GM13977 (cell line): Measurements from ENCODE around the gene OR5H1.
"Not testable (repeated sequence)": the region's sequence is repeated elsewhere in the genome, so short reads cannot be mapped to it uniquely, and the experiment has no call there.

Experiments used
- DNase-seq: peaks from one replicate; pipeline ENCODE4 v3.0.0; 2012; ENCODE audit warnings: low spot score
- in situ Hi-C: fragments of 300-500 bp; cut with MboI; formaldehyde crosslinking; loops from one replicate; pipeline ENCODE4 v1.12.0; 2022; ENCODE audit warnings: low sequenced_read_pairs, low pct_unique_long_range_greater_than_20kb, mixed read lengths, inconsistent platforms; ENCODE audit not compliant: unreplicated experiment
- TF ChIP-seq, protein P1 (sequence below): IDR thresholded peaks from 2 replicates; pipeline ENCODE4 v1.5.1; 2012; ENCODE audit warnings: mild to moderate bottlenecking, control low read depth; ENCODE audit not compliant: insufficient read depth; ENCODE audit errors: extremely low read depth, missing control alignments

OR5H1 gene

GRCh38 chr3:98114264-98114663 lies 16.3 kb upstream of the OR5H1 start:
- DNase-seq, result no peak
- TF ChIP-seq, protein P1, sequence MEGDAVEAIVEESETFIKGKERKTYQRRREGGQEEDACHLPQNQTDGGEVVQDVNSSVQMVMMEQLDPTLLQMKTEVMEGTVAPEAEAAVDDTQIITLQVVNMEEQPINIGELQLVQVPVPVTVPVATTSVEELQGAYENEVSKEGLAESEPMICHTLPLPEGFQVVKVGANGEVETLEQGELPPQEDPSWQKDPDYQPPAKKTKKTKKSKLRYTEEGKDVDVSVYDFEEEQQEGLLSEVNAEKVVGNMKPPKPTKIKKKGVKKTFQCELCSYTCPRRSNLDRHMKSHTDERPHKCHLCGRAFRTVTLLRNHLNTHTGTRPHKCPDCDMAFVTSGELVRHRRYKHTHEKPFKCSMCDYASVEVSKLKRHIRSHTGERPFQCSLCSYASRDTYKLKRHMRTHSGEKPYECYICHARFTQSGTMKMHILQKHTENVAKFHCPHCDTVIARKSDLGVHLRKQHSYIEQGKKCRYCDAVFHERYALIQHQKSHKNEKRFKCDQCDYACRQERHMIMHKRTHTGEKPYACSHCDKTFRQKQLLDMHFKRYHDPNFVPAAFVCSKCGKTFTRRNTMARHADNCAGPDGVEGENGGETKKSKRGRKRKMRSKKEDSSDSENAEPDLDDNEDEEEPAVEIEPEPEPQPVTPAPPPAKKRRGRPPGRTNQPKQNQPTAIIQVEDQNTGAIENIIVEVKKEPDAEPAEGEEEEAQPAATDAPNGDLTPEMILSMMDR, result no peak
- in situ Hi-C loops, result no loop called here

DNA sequence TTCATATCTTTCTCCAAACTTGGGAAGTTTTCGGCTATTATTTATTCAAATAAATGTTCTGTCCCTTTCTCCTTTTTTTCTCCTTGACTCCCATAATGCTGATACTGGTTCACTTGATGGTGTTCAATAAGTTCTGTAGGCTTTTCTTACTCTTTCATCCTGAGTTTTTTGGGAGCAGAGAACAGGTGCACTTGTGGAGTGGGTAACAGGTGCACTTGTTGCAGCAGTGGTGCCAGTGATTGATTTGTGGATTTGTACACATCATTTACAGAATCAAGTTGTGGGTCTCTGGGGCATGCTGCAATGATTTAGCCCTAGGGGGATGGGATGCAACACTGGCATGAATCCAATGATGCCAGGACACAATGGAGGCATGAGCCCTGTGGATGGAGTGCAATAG lies 14.8 kb upstream of the OR5H1 start:
- no peak for DNase-seq
- TF ChIP-seq, protein P1, result no peak
- in situ Hi-C loops, result no loop called here

DNA sequence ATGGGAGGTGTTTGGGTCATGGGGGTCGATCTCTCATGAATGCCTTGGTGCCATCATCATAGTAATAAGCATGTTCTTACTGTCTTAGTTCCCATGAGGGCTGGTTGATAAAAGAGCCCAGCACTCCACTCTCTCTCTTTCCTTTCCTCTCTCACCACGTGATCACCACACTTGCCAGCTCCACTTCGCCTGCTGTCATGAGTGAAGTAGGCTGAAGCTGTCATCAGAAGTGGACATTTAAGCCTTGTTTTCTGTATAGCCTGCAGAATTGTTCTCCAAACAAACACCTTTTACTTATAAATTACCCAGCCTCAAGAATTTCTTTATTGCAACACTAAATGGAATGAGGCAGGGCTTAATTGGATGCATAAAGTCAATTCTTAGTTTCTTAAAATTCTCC lies 6.1 kb downstream of the OR5H1 start:
- in situ Hi-C loops, result no loop called here
- DNase-seq, result no peak
- TF ChIP-seq, protein P1, result no peak

- DNase-seq, in situ Hi-C loops: not testable (repeated sequence)
Observed at GRCh38 chr3:98137826-98138557, 7.5 kb downstream of the OR5H1 start.

GRCh38 chr3:98140531-98140930 lies 10.0 kb downstream of the OR5H1 start:
- in situ Hi-C loops, result no loop called here
- TF ChIP-seq, protein P1, result no peak
- DNase-seq, result no peak

DNA sequence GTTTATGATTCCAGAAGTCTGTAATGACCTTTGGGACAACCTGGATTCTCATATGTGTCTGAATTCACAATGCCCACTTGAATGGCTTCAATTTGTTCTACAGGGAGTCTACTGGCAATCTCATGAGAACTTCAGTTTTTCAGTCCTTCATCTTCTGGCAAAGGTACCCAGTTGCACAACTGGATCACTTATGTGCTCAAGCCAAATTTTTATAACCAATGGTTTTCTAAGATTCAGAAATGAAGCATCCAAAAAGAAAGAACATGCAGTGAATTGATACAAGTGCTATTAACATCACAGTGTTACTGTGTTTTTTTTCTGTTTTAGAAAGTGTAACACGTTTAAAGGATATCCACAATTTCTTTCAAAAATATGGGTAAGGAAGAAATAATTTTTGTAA lies 16.7 kb downstream of the OR5H1 start, which contains the start of gene OR5H14:
Gene OR5H14 (plus strand): TSS at position 301 of the 400 bp plus-strand sequence. CDS start 1,907 bp downstream, outside the sequence.
- DNase-seq, result no peak
- in situ Hi-C loops, result no loop called here
- TF ChIP-seq, protein P1, result no peak

DNA sequence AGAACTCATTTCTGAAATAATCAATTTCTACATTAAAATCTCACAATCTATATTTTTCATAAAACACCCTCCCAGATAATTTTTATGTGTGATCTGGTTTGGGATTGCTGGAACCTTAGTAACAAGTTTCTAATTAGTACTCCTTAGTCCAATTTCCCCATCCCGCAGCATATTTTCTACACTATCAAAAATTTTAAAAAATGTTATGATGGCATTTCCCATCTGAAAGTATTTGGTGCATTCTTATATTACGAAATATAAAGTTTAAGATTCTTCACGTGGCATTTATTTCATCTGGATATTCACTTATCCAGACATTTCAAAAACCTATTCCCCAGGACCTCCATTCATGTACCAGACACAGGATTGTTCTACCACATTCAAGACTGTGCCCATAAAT lies 18.2 kb downstream of the OR5H1 start:
- no peak for DNase-seq
- in situ Hi-C loops, result no loop called here
- TF ChIP-seq, protein P1, result no peak

DNA sequence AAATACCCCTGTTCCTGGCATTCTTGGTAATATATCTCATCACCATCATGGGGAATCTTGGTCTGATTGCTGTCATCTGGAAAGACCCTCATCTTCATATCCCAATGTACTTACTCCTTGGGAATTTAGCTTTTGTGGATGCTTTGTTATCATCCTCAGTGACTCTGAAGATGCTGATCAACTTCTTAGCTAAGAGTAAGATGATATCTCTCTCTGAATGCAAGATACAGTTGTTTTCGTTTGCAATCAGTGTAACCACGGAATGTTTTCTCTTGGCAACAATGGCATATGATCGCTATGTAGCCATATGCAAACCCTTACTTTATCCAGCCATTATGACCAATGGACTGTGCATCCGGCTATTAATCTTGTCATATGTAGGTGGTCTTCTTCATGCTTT lies 18.9 kb downstream of the OR5H1 start:
- in situ Hi-C loops, result not testable (repeated sequence)

More for the DNA sequence above, 18.9 kb downstream of the OR5H1 start:
- not testable (repeated sequence) for DNase-seq
